ACHN (cell line): ENCODE measurements around the gene THSD4.
"Not testable (repeated sequence)": the region's sequence is repeated elsewhere in the genome, so short reads cannot be mapped to it uniquely, and the experiment has no call there.

Experiments
- DNase-seq: peaks from one replicate; pipeline ENCODE4 v3.0.0-alpha.2; 2015
- in situ Hi-C: cut with HindIII; loops from 2 replicates; pipeline ENCODE4 v1.10.0; 2017; ENCODE audit warnings: low sequenced_read_pairs, low pct_ligation_motif_present, low pct_unique_long_range_greater_than_20kb

Gene THSD4

DNA sequence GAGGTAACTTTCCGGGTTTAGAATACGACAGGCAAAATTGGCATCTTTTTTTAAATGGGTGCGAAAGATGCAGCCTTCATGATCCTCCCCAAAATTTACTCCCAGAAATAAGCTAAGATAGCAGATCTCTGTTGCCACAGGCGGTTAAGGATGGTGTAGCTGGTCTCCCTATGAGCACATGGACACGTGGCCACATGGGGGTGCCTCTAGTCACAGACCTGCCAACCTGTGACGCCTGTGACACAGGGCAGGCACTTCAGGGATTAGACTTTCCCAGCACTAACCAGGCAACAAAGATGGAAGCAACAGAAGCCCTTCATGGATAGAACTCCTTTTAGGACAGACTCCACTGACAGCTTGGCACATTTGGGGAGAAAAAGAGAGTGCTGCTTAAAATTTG, 320.3 kb downstream of the THSD4 start:
- in situ Hi-C loops: loop anchor here (25.0 kb wide), 1 partner anchor 423 kb away; no protein-coding TSS in a partner anchor
- no peak for DNase-seq

- in situ Hi-C loops: loop anchor here (25.0 kb wide), 1 partner anchor 425 kb away; no protein-coding TSS in a partner anchor
- DNase-seq: no peak
Observed at GRCh38 chr15:71436854-71437253, 321.6 kb downstream of the THSD4 start.

GRCh38 chr15:71437404-71437803, 322.1 kb downstream of the THSD4 start:
- DNase-seq: no peak
- in situ Hi-C loops: loop anchor here (25.0 kb wide), 1 partner anchor 425 kb away; no protein-coding TSS in a partner anchor

DNA sequence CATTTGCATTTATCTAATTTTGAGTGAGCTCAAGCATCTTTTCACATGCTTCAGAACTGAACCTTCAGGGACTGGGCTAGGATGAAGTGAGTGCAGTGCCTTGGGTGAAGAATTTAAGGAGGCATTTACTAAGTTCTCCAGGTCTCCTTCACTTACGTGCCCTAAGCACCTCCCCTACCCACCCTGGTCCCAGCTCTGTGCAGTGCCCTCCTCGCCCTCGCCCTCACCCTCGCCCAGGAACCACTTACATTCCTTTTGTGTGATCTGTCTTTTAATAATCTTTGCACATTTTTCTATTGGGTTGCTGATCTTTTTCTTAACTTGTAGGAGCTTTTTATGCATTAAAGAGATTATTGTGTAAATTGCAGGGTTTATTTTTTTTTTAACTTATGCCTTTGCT, 322.6 kb downstream of the THSD4 start:
- DNase-seq: no peak

GRCh38 chr15:71439478-71439877, 324.2 kb downstream of the THSD4 start:
- in situ Hi-C loops: loop anchor here (25.0 kb wide), 1 partner anchor 427 kb away; no protein-coding TSS in a partner anchor
- DNase-seq: not testable (repeated sequence)

More for the DNA sequence above, 322.6 kb downstream of the THSD4 start:
- in situ Hi-C loops: loop anchor here (25.0 kb wide), 1 partner anchor 426 kb away; no protein-coding TSS in a partner anchor

DNA sequence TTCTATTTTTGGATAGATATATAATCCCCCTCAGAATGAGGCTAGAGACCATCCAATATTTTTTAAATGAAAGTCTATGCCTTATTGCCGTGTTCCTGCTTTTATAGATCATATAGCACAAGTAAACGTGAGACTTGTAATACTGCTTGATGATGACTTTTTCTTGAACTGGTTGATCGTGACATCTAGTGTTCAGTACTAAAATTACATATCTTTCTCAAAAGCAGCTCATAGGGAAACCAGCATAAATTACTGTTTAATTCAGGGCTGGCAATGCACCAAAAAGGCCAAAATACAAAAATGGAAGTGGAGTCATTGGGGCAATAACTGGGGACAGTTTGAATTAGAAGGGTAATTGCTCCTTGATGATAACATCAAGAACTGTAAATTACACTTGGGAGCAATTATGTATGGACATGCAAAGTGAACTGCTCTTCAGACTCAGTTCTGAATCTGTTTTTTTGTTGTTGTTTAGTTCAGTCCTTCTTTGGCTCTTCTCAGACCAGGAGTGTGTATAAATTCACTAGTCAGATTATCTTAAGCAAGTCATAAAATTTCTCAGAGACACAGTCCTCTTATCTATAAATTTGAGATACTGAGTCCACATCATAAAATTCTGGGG, 325.3 kb downstream of the THSD4 start:
- peak; percentile 60 for DNase-seq
- in situ Hi-C loops: loop anchor here (25.0 kb wide), 1 partner anchor 428 kb away; no protein-coding TSS in a partner anchor

DNA sequence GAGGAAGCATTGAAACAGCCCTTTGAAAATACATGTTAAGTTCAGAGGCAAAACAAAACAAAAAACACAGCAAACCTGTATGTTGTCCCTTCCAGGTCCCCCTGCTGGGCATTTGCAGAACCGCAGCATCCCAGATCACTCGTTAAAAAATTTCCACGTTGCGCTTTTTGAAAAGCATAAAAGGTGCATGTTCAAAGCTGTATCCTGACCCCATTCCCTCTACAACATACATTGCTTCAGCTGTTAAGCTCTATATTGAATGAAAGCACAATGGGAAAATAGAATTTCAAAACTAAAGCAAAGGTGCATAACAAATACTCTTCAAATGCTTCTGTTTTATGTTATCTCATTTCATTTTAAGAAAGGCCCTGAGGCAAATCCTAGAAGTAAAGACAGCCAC, 328.3 kb downstream of the THSD4 start:
- in situ Hi-C loops: loop anchor here (25.0 kb wide), 1 partner anchor 431 kb away; no protein-coding TSS in a partner anchor
- peak; percentile 48 for DNase-seq

DNA sequence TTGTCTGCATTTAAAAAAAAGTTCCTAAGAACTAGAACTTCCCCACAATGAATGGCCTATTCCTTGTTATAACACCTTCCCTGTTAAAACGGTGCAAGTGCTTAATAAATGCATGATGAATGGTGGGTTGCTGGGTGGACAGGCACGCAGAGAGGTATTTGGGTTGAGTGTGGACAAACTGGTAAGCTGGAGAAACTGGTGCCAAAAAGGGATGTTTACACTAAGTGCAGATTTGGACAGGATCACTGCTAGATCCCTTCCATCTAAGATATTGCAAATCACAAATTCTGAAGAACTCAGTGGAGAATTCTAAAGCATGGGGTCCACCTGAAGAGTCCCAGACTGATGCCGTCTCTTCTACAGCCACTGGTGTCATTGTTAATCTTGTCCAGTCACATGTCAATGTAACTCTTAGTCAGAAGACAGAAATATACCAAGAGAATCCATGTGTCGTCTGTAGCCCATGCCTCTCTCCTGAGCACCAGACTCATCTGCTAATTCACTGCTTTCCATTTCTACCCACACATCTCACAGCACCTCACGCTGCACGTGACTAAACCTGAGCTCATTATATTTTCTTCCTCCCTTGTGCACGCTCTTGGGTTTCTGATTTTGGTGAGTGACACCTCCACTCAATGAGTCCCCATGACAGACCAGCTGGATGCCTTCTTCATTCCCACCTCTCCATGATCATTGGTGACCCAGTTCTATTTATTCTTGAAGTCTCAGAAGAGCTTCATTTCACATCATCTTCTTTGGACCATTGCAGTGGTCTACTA, 328.9 kb downstream of the THSD4 start:
- no peak for DNase-seq
- in situ Hi-C loops: loop anchor here (25.0 kb wide), 1 partner anchor 432 kb away; no protein-coding TSS in a partner anchor

DNA sequence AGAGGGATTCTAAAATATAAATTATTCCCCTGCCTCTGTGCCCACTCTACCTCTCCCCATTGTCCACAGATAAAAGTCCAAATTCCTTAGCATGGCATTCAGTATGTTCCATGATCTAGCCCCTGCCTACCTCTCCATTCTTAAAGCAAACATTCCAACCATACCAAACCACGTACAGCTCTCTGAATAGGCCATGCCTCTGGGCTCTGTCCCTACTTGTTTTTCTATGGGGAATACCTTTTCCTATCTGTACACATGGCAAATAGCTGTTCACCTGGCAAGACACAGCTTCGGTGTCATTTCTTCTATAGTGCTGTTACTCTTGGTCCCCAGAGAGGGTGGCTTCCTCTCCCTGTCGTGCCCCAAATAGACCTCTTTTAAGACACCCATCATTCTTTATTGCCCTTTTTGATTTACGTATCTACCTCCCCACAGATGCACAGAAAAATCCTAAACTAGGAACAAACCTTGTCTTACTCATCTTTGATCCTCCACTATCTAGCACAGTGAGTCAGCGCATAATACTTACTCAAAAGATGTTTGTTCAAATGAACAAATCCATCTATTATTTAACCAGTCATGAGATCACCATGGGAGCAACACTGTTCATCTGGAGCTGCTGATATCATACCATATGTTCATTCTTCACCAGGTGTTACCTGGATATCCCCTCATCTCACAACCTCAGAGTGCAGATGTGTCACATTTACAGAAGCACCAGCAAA, 329.8 kb downstream of the THSD4 start:
- in situ Hi-C loops: loop anchor here (25.0 kb wide), 1 partner anchor 433 kb away; no protein-coding TSS in a partner anchor
- DNase-seq: no peak

DNA sequence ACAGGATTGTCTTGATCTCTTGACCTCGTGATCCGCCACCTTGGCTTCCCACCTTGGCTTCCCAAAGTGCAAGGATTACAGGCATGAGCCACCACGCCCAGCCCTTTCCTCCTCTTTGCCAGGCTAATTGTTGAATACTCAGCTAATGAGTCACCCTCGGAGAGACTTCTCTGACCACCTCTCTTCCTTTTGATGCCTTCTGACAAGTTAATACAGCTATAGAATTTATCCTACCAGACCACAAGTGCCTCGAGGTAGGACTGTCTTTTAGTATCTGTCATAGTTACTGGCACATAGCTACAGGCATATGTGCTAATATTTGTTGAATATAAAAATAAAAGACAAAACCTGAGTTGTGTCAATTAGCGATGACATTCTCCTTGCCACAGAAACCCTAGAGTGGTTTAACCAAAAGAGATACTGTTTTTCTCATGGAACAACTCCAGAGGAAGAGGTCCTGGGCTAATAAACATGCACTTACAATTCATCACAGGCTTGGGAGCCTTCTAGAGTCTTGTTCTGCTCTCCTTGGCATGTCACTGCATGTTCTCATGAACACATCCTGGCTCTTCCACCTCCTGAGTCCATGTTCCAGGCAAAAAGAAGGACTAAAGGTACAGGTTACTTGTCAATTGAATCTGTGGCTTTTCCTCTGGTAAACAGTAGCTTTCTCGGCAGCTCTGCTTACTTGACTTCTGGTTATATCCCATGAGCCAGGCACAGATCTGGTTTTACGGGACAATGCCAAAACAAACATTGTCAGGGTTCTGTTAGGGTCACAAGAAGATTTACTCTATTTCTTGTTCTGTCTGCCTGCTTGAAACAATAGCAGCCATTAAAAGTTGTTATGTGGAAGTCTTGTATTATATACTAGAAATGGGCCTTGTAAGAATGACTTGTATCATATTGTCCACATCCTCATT, 332.3 kb downstream of the THSD4 start:
- in situ Hi-C loops: loop anchor here (25.0 kb wide), 1 partner anchor 435 kb away; no protein-coding TSS in a partner anchor
- DNase-seq: peak; percentile 45

DNA sequence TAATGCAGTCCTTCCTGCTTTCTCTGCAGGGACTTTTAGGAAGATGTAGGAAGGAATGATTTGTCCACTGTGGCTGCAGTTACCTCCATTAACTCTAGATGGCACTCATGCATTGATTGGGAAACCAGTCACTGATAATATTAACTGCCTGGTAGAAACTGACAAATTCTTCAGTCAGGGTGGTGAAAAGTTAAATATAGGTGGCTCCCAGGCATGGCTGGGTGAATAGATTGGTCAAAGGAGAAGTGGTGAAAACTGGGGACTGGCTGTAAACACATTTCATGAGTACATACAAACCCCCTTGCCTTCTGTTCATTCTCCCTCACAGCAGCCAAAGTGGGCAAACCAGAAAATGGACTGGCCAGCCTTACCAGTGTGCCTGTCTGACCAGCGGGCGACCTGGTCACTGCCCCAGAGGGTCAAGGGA, 333.4 kb downstream of the THSD4 start:
- peak; percentile 66 for DNase-seq
- in situ Hi-C loops: loop anchor here (25.0 kb wide), 1 partner anchor 436 kb away; no protein-coding TSS in a partner anchor

DNA sequence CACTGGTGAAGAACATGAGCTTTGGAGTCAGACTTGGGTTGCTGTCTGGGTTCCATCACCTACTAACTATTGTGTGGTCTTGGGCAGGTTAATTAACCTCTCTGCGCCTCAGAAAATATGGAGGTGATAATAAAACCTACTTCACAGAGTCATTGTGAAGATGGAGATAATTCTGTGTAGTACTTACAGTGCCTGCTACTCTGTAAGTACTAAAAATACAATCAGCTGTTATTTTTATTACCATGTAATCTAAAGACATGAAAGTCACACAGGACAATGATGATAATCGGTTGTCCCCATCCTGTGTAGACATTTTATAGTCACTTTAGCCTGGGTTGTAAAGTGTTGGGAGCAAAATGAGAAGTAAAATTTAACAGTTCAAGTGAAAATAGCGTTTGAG, 334.1 kb downstream of the THSD4 start:
- in situ Hi-C loops: loop anchor here (25.0 kb wide), 1 partner anchor 437 kb away; no protein-coding TSS in a partner anchor
- no peak for DNase-seq

DNA sequence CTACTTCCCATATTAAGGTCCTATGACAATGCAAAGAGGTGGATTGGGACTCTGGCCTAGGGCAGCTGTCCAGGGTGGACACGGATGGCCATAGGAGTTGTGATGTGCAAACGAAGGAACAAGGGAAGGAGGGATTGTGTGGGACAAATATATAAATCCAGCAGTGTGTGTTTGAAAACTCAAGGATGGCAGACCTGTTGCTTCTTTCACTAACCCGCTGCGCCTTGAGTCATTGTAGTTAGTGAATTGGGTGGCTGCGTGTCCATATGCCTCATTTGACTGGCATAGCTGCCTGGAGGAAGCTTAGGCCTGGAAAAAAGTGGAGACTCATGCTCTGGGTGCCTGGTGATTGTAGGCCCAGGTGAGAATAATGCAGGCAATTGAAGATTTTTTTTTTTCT, 334.7 kb downstream of the THSD4 start:
- in situ Hi-C loops: loop anchor here (25.0 kb wide), 1 partner anchor 438 kb away; no protein-coding TSS in a partner anchor
- no peak for DNase-seq

GRCh38 chr15:71451130-71451529, 335.9 kb downstream of the THSD4 start:
- no peak for DNase-seq
- in situ Hi-C loops: no loop called here

- in situ Hi-C loops: no loop called here
- no peak for DNase-seq
Observed at GRCh38 chr15:71452893-71453292, 337.6 kb downstream of the THSD4 start.

- in situ Hi-C loops: no loop called here
Observed at GRCh38 chr15:71454462-71454996, 339.3 kb downstream of the THSD4 start.

GRCh38 chr15:71455107-71455506, 339.8 kb downstream of the THSD4 start:
- DNase-seq: no peak
- in situ Hi-C loops: no loop called here

More at GRCh38 chr15:71454462-71454996, 339.3 kb downstream of the THSD4 start:
- DNase-seq: no peak
